HuH-7.5 (cell line): Measurements from ENCODE around the gene EFCAB10.
"Not testable (repeated sequence)": the region's sequence is repeated elsewhere in the genome, so short reads cannot be mapped to it uniquely, and the experiment has no call there.

Experiments
- DNase-seq: peaks from one replicate; pipeline ENCODE4 v3.0.0; 2011; ENCODE audit warnings: low spot score

The EFCAB10 gene

DNA sequence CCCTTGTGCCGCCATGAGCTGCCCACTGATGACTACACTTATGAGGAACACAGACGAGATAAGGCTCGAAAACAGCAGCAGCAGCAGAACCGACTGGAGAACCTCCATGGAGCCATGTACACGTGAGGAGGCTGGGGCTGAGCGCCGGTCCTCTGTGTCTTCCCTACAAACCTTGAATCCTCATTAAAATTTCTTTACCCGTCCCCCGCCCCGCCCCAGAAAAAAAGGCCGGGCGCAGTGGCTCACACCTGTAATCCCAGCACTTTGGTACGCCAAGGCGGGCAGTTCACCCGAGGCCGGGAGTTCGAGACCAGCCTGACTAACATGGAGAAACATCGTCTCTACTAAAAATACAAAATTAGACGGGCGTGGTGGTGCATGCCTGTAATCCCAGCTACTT lies 50.7 kb downstream of the EFCAB10 start:
- no peak for DNase-seq

DNA sequence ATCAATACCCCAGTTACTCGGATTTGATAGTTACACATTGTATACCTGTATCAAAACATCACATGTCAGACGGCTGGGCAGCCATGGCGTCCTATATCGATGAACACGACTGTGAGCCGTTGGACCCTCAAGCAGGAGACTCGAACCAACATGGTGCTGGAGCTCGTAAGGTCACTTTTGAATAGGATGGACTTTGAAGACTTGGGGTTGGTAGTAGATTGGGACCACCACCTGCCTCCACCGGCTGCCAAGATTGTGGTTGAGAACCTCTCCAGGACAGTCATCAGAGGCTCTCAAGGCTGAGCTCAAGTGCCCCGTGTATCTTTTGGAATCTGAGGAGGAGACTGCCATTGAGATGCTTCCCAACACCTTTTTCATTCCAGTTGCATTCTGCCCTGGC lies 51.2 kb downstream of the EFCAB10 start:
- no peak for DNase-seq

DNA sequence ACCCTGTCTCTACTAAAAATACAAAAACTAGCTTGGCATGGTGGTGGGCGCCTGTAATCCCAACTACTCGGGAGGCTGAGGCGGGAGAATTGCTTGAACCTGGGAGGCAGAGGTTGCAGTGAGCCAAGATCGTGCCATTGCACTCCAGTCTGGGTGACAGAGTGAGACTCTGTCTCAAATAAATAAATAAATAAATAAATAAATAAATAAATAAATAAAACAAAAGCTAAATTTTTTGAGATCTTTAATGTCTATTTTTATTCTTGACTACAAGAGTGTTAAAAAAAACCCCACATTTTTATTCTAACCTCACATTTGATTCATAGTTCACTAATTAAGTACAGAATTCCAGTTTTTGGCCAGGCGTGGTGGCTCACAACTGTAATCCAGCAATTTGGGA lies 53.6 kb downstream of the EFCAB10 start:
- DNase-seq = not testable (repeated sequence)

DNA sequence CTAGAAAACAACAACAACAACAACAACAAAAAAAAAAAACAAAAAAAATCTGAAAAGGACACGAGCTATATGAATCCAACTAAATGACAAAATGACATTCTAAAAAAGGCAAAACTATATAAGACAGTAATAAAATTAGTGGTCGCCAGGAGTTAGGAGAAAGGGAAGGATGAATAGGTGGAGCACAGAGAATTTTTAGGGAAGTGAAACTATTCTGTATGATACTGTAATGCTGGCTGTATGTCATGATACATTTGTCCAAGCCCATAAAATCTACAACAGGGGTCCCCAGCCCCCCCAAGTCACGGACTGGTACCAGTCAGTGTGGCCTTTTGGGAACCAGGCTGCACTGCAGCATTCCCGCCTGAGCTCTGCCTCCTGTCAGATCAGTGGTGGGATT lies 56.5 kb downstream of the EFCAB10 start:
- no peak for DNase-seq

DNA sequence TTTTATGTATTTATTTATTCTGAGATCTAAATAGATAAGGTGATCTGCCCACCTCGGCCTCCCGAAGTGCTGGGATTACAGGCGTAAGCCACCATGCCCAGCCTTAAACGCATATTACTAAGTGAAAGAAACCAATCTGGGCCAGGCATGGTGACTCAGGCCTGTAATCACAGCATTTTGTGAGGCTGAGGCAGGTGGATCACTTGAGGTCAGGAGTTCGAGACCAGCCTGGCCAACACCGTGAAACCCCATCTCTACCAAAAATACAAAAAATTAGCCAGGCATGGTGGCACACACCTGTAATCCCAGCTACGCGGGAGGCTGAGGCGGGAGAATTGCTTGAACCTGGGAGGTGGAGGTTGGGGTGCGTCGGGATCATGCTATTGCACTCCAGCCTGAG lies 56.9 kb downstream of the EFCAB10 start:
- not testable (repeated sequence) for DNase-seq

DNA sequence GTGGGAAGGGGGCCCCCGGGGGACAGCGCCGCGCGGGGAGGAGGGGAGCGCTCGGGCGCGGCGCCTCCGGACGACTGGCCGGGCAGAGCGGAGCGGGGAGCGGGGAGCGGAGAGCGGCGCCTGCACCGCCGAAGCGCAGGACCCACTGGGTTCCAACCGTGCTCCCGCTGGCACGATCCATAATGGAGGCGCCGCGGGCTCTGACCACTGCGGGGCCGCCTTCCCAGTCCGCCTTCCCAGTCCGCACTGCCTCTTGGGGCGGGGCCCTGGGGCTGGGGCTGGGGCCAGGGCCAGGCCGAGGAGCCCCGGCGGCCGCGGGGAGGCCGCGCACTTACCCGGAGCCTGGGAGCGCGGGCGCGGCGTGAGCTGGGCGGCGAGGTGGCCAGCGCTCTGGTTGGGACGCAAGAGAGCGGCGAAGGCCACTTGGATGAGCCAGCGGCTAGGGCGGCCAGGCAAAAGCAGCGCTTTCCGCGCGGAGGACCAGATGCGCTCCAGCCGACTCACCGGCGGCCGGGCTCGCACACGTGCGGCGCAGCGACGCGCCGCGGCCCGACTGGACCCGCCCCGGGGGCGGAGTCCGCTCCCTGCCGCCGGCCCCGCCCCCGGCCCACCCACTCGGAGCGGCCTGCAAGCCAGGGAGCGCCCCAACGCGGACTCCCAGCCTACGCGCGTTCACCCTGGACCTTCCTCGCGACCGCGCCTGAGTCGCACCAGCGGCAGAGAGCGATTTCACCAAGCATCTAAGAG lies 59.4 kb downstream of the EFCAB10 start, which contains the start of gene PUS7:
PUS7 (minus strand) TSS at position 555 of the 747 bp plus-strand sequence. CDS start 13,759 bp downstream, outside the sequence.
- DNase-seq = peak; percentile 89

DNA sequence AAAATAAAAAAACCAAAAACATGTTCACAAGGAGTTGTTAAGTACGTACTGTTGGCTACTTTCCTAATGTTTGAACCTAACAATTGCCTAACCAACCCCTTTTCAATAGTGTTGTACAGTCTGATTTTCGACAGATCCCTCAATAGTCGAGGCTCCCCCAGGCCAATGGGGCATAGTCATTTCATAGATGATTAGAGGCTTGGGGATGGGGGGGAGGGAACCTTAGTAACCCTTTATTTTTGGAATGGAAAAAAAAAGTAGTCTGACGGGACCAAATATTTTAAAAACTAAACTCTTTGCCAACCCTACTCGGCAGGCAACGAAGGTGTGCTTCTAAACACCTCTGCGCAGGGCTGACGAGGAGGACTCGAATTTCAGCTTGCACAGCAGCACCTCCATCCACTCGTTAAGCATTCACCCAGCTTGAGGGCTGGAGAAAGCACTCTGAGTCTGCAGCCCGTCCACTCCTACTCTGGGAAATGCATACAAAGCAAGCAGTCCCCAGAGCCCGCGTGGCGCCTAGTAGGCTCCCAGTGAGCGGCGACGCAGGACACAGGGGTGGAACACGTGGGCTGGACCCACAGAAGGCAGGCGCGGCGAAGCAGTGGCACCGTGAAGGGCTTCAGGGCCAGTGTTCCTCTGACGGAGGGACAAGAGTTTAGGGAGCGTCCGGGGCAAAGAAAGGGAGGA lies 60.1 kb downstream of the EFCAB10 start:
- DNase-seq = peak; percentile 78

DNA sequence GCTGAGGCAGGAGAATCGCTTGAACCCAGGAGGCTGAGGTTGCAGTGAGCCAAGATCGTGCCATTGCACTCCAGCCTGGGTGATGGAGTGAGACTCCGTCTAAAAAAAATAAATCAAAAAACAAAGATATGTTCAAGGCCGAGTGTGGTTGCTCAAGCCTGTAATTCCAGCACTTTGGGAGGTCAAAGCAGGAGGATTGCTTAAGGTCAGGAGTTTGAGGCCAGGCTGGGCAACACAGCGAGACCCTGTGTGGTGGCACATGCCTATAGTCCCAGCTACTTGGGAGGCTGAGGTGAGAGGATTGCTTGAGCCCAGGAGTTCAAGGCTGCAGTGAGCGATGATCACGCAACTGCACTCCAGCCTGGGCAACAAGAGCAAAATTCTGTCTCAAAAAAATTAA lies 60.7 kb downstream of the EFCAB10 start:
- DNase-seq = not testable (repeated sequence)

DNA sequence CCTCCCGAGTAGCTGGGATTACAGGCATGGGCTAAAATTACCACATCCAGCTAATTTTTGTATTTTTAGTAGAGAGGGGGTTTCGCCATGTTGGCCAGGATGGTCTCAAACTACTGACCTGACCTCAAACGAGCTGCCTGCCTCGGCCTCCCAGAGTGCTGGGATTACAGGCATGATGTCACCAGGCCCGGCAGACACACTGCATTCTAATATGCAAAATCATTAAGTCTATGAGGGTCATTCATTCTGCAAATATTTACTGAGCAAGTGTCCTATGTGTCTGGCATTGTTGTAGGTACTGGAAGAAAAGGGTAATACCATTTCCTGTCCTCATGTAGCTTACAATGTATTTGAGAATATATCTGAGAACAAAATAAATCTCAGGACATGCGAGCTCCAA lies 61.9 kb downstream of the EFCAB10 start:
- no peak for DNase-seq

DNA sequence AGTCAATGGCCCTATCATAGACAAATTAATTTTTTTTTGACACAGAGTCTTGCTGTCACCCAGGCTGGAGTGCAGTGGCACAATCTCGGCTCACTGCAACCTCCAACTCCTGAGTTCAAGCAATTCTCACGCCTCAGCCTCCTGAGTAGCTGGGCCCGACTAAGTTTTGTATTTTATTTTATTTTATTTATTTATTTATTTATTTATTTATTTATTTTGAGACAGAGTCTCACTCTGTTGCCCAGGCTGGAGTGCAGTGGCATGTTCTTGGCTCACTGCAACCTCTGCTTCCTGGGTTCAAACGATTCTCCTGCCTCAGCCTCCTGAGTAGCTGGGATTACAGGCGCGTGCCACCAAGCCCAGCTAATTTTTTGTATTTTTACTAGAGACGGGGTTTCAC lies 65.7 kb downstream of the EFCAB10 start:
- not testable (repeated sequence) for DNase-seq
